ENCODE data around the gene CBLN2. TPM values are rescaled to one million over a fixed set of nuclear protein-coding genes. Genes with fewer than 3 reads are reported as not detected.

Gene CBLN2
- total RNA-seq, 1 donor from 2014 or later = not detected

DNA sequence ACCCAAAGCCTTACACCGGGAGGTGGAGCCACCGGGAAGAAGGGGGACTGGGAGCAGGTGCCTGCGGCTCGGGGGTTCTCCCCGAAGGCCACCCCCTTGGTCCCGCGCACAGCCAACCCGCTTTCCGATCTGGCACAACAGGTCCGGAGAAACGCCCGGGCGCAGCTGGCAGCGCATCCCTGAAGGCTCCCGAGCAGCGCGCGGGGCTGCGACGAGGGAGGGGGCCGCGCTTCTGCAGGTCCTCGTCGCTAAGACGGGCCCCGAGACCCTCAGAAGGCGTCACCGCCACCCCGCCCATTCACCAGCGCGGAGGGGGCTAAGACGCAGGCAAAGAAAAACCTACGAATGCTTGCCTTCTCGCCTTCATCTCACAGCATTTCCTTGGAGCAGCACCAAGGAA is 1.8 kb downstream of the CBLN2 start:
- Mint-ChIP-seq H3K4me3 (ENCODE audit: unreplicated experiment) (no peak overlapping the region), H3K27me3 (ENCODE audit: unreplicated experiment) (peaks cover 66% of the 10 kb centered on the region)
- TF ChIP-seq, protein P1, sequence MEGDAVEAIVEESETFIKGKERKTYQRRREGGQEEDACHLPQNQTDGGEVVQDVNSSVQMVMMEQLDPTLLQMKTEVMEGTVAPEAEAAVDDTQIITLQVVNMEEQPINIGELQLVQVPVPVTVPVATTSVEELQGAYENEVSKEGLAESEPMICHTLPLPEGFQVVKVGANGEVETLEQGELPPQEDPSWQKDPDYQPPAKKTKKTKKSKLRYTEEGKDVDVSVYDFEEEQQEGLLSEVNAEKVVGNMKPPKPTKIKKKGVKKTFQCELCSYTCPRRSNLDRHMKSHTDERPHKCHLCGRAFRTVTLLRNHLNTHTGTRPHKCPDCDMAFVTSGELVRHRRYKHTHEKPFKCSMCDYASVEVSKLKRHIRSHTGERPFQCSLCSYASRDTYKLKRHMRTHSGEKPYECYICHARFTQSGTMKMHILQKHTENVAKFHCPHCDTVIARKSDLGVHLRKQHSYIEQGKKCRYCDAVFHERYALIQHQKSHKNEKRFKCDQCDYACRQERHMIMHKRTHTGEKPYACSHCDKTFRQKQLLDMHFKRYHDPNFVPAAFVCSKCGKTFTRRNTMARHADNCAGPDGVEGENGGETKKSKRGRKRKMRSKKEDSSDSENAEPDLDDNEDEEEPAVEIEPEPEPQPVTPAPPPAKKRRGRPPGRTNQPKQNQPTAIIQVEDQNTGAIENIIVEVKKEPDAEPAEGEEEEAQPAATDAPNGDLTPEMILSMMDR (IDR thresholded peaks at IDR 0.05) = no peak

DNA sequence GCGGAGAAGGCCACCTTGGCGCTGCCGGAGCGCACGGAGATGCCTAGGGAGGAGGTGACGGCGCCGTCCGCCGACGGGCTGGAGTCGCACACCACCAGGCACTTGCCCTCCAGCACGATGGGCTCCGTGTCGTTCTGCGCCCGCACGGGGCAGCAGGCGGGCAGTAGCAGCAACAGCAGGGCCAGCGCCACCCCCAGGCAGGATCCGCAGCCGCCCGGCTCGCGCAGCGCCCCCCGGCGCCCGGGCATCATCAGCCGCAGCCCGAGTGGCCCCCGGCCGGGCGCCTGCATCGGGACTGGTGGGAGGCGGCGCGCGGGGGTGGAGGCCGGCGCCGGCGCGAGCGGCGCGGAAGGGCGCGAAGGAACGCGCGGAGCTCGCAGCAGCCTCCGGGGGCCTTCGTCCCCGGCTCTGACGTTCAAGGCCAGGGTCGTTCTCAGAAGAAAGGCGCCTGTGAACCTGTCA is 2.2 kb downstream of the CBLN2 start:
- DNase-seq (ENCODE audit: extremely low spot score, unreplicated experiment) = no peak
- Mint-ChIP-seq H3K27me3 (ENCODE audit: unreplicated experiment) (peaks cover 63% of the 10 kb centered on the region), H3K4me1 (ENCODE audit: unreplicated experiment) (peaks cover 18% of the 10 kb centered on the region), H3K4me3 (ENCODE audit: unreplicated experiment) (no peak overlapping the region), H3K36me3 (ENCODE audit: unreplicated experiment) (no peaks in the 10 kb centered on the region), H3K27ac (ENCODE audit: unreplicated experiment) (no peak overlapping the region), H3K9me3 (ENCODE audit: unreplicated experiment) (no peaks in the 10 kb centered on the region)
- TF ChIP-seq, protein P1 (IDR thresholded peaks at IDR 0.05) = no peak

More for the DNA sequence above, 1.8 kb downstream of the CBLN2 start:
- peaks cover 18% of the 10 kb centered on the region for H3K4me1 Mint-ChIP-seq (ENCODE audit: unreplicated experiment)
- DNase-seq (ENCODE audit: extremely low spot score, unreplicated experiment) = no peak
- H3K36me3 Mint-ChIP-seq (ENCODE audit: unreplicated experiment) = no peaks in the 10 kb centered on the region
- H3K9me3 Mint-ChIP-seq (ENCODE audit: unreplicated experiment) = no peaks in the 10 kb centered on the region
- no peak overlapping the region for H3K27ac Mint-ChIP-seq (ENCODE audit: unreplicated experiment)

DNA sequence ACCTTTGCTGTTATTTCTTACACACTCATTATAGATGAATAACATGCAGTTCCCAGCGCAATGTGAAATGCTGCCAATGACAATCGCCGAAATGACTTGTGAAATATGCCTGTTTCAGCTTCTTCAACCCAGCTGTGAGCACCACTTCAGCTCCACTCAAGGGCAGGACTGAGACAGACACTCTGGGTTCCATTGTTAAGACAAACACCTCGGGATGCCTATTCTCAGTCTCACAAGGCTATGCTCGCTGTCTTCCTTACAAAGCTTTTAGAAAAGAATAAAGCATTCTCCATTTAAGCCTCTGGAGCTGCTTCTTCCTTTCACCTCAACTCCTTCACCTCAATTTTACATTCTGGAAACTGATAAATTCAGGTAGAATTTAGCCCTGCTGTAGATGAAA is 4.2 kb downstream of the CBLN2 start:
- Mint-ChIP-seq H3K9me3 (ENCODE audit: unreplicated experiment) (no peaks in the 10 kb centered on the region), H3K4me1 (ENCODE audit: unreplicated experiment) (peaks cover 18% of the 10 kb centered on the region), H3K27me3 (ENCODE audit: unreplicated experiment) (peaks cover 58% of the 10 kb centered on the region), H3K36me3 (ENCODE audit: unreplicated experiment) (no peaks in the 10 kb centered on the region), H3K4me3 (ENCODE audit: unreplicated experiment) (no peak overlapping the region), H3K27ac (ENCODE audit: unreplicated experiment) (no peak overlapping the region)
- TF ChIP-seq, protein P1 (IDR thresholded peaks at IDR 0.05) = no peak
- no peak for DNase-seq (ENCODE audit: extremely low spot score, unreplicated experiment)

DNA sequence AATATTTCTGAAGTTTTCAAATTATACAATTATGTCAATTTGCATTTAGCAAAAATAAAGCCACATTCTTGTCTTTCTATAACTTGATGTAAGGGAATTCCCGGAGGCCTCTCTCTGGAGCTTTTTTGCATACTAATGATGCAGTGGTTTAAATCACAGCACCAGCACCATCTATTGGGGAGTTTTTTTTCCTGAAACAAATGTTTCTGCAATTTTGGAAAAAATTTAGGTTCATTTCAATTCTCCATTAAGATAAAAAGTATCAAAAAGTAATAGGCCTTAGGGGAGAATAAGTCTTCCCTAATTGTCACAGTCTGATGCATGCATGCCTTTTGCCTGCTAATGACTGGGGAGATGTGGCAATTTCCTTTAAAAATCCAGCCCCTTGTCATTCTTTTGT is 13.5 kb downstream of the CBLN2 start:
- Mint-ChIP-seq H3K9me3 (ENCODE audit: unreplicated experiment) (no peaks in the 10 kb centered on the region), H3K27ac (ENCODE audit: unreplicated experiment) (no peak overlapping the region), H3K4me3 (ENCODE audit: unreplicated experiment) (no peak overlapping the region), H3K27me3 (ENCODE audit: unreplicated experiment) (peaks cover 2% of the 10 kb centered on the region), H3K36me3 (ENCODE audit: unreplicated experiment) (no peaks in the 10 kb centered on the region), H3K4me1 (ENCODE audit: unreplicated experiment) (no peaks in the 10 kb centered on the region)
- TF ChIP-seq, protein P1 (IDR thresholded peaks at IDR 0.05) = no peak
- no peak for DNase-seq (ENCODE audit: extremely low spot score, unreplicated experiment)

DNA sequence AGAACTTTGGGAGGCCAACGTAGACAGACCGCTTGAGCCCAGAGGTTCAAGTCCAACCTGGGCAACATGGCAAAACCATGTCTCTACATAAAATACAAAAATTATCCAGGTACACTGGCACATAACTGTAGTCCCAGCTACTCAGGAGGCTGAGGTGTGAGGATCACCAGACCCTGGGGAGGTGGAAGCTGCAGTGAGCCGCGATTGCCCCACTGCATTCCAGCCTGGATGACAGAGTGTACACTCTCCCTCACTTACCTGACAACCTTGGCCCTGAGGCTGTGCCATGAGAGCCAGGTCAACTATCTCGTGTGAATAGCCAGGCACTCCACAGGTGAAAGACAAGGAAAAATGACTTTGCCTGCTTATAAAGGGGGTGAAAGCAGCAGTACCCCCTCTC is 39.3 kb downstream of the CBLN2 start:
- H3K36me3 Mint-ChIP-seq (ENCODE audit: unreplicated experiment) = no peaks in the 10 kb centered on the region
- H3K9me3 Mint-ChIP-seq (ENCODE audit: unreplicated experiment) = no peaks in the 10 kb centered on the region
- no peak overlapping the region for H3K4me3 Mint-ChIP-seq (ENCODE audit: unreplicated experiment)
- no peaks in the 10 kb centered on the region for H3K4me1 Mint-ChIP-seq (ENCODE audit: unreplicated experiment)
- TF ChIP-seq, protein P1 (IDR thresholded peaks at IDR 0.05) = no peak
- H3K27me3 Mint-ChIP-seq (ENCODE audit: unreplicated experiment) = no peaks in the 10 kb centered on the region
- no peak overlapping the region for H3K27ac Mint-ChIP-seq (ENCODE audit: unreplicated experiment)
- DNase-seq (ENCODE audit: extremely low spot score, unreplicated experiment) = no peak
